Measurements from ENCODE around the gene PLA2G4E.

- TF ChIP-seq KLF6 (CRISPR knock-in tag; IDR thresholded peaks at IDR 0.05) (no peak), EP300 (IDR thresholded peaks at IDR 0.05; ENCODE audit: low read depth in 2 of 2, low read length in 2 of 2) (no peak), EP300 (CRISPR knock-in tag; IDR thresholded peaks at IDR 0.05; ENCODE audit: borderline replicate concordance) (no peak), JUNB (CRISPR knock-in tag; IDR thresholded peaks at IDR 0.05; ENCODE audit: borderline replicate concordance) (no peak), NPAS2 (CRISPR knock-in tag; IDR thresholded peaks at IDR 0.05; ENCODE audit: borderline replicate concordance) (no peak), TAF1 (CRISPR knock-in tag; IDR thresholded peaks at IDR 0.05) (no peak), ZNF484 (CRISPR knock-in tag; IDR thresholded peaks at IDR 0.05; ENCODE audit: borderline replicate concordance, low read depth) (no peak), RFX3 (CRISPR knock-in tag; IDR thresholded peaks at IDR 0.05) (no peak)
- TF ChIP-seq, protein P1, sequence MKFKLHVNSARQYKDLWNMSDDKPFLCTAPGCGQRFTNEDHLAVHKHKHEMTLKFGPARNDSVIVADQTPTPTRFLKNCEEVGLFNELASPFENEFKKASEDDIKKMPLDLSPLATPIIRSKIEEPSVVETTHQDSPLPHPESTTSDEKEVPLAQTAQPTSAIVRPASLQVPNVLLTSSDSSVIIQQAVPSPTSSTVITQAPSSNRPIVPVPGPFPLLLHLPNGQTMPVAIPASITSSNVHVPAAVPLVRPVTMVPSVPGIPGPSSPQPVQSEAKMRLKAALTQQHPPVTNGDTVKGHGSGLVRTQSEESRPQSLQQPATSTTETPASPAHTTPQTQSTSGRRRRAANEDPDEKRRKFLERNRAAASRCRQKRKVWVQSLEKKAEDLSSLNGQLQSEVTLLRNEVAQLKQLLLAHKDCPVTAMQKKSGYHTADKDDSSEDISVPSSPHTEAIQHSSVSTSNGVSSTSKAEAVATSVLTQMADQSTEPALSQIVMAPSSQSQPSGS (CRISPR knock-in tag; IDR thresholded peaks at IDR 0.05) = no peak
- TF ChIP-seq, protein P2, sequence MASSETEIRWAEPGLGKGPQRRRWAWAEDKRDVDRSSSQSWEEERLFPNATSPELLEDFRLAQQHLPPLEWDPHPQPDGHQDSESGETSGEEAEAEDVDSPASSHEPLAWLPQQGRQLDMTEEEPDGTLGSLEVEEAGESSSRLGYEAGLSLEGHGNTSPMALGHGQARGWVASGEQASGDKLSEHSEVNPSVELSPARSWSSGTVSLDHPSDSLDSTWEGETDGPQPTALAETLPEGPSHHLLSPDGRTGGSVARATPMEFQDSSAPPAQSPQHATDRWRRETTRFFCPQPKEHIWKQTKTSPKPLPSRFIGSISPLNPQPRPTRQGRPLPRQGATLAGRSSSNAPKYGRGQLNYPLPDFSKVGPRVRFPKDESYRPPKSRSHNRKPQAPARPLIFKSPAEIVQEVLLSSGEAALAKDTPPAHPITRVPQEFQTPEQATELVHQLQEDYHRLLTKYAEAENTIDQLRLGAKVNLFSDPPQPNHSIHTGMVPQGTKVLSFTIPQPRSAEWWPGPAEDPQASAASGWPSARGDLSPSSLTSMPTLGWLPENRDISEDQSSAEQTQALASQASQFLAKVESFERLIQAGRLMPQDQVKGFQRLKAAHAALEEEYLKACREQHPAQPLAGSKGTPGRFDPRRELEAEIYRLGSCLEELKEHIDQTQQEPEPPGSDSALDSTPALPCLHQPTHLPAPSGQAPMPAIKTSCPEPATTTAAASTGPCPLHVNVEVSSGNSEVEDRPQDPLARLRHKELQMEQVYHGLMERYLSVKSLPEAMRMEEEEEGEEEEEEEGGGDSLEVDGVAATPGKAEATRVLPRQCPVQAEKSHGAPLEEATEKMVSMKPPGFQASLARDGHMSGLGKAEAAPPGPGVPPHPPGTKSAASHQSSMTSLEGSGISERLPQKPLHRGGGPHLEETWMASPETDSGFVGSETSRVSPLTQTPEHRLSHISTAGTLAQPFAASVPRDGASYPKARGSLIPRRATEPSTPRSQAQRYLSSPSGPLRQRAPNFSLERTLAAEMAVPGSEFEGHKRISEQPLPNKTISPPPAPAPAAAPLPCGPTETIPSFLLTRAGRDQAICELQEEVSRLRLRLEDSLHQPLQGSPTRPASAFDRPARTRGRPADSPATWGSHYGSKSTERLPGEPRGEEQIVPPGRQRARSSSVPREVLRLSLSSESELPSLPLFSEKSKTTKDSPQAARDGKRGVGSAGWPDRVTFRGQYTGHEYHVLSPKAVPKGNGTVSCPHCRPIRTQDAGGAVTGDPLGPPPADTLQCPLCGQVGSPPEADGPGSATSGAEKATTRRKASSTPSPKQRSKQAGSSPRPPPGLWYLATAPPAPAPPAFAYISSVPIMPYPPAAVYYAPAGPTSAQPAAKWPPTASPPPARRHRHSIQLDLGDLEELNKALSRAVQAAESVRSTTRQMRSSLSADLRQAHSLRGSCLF (CRISPR knock-in tag; IDR thresholded peaks at IDR 0.05; ENCODE audit: borderline replicate concordance) = no peak
- TF ChIP-seq, protein P3, sequence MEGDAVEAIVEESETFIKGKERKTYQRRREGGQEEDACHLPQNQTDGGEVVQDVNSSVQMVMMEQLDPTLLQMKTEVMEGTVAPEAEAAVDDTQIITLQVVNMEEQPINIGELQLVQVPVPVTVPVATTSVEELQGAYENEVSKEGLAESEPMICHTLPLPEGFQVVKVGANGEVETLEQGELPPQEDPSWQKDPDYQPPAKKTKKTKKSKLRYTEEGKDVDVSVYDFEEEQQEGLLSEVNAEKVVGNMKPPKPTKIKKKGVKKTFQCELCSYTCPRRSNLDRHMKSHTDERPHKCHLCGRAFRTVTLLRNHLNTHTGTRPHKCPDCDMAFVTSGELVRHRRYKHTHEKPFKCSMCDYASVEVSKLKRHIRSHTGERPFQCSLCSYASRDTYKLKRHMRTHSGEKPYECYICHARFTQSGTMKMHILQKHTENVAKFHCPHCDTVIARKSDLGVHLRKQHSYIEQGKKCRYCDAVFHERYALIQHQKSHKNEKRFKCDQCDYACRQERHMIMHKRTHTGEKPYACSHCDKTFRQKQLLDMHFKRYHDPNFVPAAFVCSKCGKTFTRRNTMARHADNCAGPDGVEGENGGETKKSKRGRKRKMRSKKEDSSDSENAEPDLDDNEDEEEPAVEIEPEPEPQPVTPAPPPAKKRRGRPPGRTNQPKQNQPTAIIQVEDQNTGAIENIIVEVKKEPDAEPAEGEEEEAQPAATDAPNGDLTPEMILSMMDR (CRISPR knock-in tag; IDR thresholded peaks at IDR 0.05) = no peak
Measured at GRCh38 chr15:41982133-41982930, 38.5 kb downstream of the PLA2G4E start.

All from HepG2 (cell line).